ENCODE data around the gene TDRD3. TPM values are rescaled to one million over a fixed set of nuclear protein-coding genes. Genes with fewer than 3 reads are reported as not detected.

The TDRD3 gene
- total RNA-seq, 2 donors from 2014 or later, result 34.5 to 45.4 TPM

DNA sequence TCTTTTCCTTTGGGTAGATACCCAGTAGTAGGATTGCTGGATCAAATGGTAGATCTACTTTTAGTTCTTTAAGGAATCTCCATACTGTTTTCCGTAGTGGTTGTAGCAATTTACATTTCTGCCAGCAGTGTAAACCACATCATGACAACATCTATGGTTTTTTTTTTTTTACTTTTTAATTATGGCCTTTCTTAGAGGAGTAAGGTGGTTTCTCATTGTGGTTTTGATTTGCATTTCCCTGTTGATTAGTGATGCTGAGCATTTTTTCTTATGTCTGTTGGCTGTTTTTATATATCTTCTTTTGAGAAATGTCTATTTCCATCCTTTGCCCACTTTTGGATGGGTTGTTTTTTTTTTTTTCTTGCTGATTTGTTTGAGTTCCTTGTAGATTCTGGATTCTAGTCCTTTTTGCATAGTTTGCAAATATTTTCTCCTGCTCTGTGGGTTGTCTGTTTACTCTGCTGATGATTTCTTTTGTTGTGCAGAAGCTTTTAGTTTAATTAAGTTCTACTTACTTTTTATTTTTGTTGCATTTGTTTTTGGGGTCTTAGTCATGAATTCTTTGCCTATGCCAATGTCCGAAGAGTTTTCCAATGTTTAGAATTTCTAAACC, 38.8 kb downstream of the TDRD3 start:
- ATAC-seq, result no peak
- no peak for DNase-seq
- intact Hi-C loops (cut with DNase I), result no loop called here

DNA sequence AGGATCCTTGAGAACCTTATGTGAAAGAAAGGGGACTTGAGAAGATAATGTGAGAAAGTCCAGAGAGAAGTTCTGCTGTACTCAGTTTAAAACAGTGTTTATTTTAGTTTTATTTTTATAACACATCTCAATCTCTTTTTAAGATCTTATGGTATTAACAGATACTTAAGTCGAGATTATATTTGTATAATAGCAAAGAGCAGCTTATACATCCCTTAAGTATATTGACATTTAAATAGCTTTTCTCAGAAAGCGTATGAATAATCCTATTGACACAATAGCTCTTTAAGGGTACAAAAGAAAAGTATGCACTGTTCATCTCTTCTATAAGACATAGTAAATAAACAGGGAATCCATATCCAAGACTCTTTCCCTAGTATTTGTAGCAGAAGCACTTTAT, 42.2 kb downstream of the TDRD3 start:
- intact Hi-C loops (cut with DNase I), result no loop called here
- ATAC-seq, result no peak
- no peak for DNase-seq

DNA sequence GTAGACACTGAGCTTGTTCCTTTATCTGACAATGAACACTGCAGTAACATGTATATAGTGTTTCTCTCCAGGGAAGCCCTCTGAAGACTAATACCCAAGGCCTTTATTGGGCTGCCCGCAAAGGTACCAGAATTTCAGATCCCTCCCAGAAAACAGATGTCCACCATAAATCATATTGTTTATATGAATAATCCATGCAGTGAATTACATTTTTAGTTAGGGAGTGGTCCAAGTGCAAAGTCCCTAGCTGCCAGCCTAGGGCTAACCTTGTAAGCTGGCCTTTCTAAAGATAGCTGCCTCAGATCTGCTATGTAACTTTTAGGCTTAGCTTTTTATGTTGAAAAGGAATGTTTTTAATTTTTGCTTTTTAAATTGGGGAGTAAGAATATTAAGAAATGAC, 44.7 kb downstream of the TDRD3 start:
- ATAC-seq, result no peak
- intact Hi-C loops (cut with DNase I), result no loop called here
- no peak for DNase-seq

DNA sequence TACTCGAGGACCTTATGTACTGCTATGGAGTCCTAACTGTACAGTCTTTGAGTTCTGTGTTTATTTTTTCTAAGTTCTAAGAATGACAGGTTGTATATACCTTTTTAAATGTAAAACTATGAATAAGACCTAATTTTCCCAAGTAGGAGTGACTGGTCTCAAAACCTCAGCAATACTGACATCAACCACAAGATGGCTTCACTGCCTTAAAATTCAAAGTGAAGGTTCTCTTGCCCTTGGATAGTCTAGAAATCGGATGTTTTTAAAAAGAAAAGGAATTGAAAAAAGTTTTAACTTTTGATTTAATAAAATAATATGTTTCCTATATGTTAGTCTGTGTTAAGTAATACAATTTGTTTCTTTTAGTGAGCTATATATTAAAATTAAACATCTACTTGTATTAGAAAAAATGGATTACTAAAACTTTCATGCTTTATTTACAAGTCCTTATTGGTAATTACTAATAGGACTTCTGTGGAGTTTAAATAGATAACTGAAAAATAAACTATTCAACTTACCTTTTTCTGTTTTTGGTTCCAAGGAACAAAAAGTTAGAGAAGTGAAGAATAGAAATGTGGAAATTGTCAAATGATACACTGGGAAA, 52.0 kb downstream of the TDRD3 start:
- intact Hi-C loops (cut with DNase I), result no loop called here
- ATAC-seq (peak in 1 of 2 donors; percentile 36), DNase-seq (no peak)

DNA sequence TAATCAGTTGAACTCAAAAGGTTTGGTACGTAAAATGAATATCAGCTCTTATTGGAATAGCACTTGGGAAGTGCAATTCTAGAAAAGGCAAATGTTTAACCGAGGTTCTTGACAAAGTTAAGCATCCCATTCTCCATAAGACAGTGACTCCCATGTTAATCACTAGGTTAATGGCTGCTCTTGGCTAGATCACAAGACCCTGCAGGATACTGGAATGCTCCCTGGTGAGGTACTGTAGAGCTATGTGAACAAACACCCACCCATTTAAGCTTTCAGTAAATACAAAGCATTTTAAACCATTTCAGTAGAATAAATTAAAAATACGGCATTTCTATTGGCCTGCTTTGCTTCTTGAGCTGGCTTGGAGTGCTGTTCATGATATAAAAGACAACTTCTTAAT, 56.5 kb downstream of the TDRD3 start:
- DNase-seq, result no peak
- intact Hi-C loops (cut with DNase I), result no loop called here
- no peak for ATAC-seq

- ATAC-seq, result no peak
- intact Hi-C loops (cut with DNase I), result no loop called here
- no peak for DNase-seq
Observed at GRCh38 chr13:60454425-60454824, 57.4 kb downstream of the TDRD3 start.

DNA sequence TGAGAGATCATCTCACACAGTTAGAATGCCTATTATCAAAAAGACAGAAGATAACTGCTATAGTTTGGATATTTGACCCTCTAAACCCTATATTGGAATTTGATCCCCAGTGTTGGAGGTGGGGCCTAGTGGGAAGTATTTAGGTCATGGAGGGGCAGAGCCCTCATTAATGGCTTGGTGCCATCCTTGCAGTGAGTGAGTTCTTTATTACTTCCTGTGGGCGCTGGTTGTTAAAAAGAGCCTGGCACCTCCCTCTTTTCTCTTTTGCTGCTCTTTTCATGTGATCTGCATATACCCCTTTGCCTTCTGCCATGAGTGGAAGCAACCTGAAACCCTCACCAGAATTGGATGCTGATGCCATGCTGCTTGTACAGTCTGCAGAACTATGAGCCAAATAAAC, 66.8 kb downstream of the TDRD3 start:
- intact Hi-C loops (cut with DNase I), result no loop called here
- ATAC-seq (no peak), DNase-seq (no peak)

DNA sequence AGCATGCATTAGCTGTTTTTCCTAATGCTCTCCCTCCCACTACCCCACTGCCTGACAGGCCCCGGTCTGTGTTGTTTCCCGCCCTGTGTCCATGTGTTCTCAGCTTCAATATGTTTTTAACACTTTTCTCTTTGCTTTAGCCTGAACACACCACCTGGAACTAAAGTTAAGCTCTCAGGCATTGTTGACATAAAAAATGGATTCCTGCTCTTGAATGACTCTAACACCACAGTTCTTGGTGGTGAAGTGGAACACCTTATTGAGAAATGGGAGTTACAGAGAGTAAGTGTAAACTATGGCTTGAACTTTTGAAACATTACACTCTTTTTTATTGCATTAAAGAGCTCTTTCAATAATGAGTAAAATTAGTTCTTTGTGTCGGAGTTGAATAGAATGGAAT, 70.1 kb downstream of the TDRD3 start:
- intact Hi-C loops (cut with DNase I), result no loop called here
- ATAC-seq, result no peak

DNA sequence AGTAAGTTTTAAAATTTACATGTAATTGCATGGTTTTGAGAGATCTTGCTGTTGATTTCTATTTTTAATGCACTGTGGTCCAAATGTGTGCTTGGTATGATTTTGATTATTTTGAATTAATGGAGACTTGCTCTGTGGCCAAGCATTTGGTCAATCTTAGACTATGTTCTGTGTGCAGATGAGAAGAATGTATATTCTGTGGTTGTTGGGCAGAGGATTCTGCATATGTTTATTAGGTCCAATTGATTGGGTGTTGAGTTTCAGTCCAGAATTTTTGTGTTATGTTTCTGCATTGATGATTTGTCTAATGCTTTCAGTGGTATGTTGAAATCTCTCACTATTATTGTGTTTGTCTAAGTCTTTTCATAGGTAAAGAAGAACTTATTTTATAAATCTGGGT, 82.3 kb downstream of the TDRD3 start:
- ATAC-seq, result no peak
- no peak for DNase-seq
- intact Hi-C loops (cut with DNase I), result no loop called here

More for the DNA sequence above, 70.1 kb downstream of the TDRD3 start:
- DNase-seq, result no peak

DNA sequence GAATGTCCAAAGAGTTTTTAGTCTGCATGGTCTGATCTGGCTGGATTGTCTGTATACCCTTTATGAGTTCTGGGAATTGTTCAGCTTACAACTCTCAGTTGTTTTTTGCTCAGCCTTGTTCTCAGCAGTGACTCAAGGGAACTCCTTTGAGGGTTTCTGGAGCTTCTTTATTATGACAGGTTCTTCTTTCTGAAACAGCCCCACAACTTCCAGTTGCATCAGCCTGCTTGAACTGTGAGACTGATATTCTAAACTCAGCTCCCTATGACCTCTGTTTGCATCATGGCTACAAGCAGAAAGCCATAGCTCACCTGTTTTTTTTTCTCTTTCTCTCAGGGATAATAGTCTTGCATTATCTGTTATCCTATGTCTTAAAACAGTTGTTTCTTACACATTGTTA, 85.0 kb downstream of the TDRD3 start:
- no peak for DNase-seq
- no peak for ATAC-seq
- intact Hi-C loops (cut with DNase I), result no loop called here

GRCh38 chr13:60484865-60485264, 87.8 kb downstream of the TDRD3 start:
- ATAC-seq, result no peak
- no peak for DNase-seq

GRCh38 chr13:60491531-60491930, 94.5 kb downstream of the TDRD3 start:
- DNase-seq (no peak), ATAC-seq (no peak)
- intact Hi-C loops (cut with DNase I), result no loop called here

More at GRCh38 chr13:60484865-60485264, 87.8 kb downstream of the TDRD3 start:
- intact Hi-C loops (cut with DNase I), result no loop called here

DNA sequence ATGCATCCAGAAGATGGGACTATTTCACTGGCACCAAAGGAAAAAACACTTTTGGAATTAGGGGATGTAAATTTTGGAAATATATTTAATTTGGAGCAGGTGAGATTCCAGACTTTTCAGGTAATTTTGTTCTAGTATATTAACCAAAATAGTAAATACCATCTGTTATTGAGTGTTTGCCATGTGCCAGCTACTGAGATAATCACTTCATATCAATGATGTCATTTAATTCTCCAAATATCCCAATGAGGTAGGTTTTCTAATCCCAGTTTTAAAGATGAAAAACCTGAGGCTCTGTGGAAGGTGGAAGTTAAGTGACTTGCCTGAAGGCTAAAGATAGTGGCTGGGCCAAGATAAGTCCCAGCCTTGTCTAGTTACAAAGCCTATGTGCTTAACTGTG, 95.2 kb downstream of the TDRD3 start:
- intact Hi-C loops (cut with DNase I), result no loop called here
- ATAC-seq, result no peak
- no peak for DNase-seq

DNA sequence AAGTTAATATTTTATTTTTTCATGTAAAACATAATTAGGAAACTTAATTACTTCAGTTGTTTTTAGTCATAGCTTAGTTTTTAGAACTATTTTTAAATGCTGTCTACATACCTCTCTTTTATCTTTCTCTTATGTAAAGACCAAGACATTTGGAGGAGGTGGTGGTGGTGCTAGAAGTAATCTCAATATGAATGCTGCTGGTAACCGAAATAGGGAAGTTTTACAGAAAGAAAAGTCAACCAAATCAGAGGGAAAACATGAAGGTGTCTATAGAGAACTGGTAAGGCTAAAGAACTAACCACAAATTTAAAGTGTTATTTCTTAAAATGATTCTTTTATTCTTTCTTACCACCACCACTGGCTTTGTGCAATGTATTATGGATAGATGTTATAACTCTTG, 97.3 kb downstream of the TDRD3 start:
- DNase-seq (no peak), ATAC-seq (no peak)
- intact Hi-C loops (cut with DNase I), result no loop called here

DNA sequence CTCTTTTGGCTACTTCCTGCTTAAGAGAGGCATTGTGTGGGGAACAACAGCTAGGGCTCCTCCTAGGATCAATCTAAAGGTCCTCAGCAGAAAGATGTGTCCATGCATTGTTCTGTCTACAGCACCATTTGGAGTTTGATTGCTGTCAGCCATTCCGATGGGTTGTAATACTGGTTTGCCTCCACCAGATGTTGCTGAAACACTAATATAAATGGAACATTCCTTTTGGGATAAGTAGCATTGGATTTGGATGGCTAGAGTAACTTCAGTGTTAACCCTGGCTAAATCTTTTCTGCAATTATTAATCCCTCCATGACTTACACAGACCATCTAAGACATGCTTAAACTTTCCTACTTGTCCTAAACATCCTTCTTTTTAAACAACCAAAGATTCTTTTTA, 104.2 kb downstream of the TDRD3 start:
- no peak for ATAC-seq
- intact Hi-C loops (cut with DNase I), result no loop called here
- DNase-seq, result no peak

DNA sequence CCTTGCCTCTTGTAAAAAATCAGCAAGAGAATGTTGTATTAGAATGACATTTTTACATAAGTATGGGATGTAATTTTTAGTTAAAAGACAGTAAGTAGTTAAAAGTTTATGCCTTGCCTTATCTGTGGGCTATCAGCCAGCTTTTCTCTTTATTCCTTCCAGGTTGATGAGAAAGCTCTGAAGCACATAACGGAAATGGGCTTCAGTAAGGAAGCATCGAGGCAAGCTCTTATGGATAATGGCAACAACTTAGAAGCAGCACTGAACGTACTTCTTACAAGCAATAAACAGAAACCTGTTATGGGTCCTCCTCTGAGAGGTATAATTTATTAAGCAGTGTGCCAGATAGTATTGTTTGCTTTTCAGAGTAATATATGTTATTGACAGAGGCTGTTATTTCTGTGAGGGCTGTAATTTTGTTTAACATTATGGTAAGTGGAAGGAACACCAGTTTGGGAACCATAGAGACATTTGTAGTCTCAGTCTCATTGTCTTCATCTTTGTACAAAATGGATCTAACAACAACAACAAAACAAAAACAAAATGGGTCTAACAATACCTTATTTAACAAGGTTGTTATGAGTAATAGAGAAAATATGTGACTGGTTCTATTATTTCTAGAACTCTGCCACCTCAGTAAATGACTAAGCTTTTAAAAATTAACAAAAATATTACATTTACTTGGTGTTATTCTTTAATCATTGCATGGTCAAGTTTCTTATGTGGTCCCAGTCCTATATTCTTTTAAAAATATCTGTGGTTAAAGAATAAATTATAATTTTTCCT, 112.8 kb downstream of the TDRD3 start:
- intact Hi-C loops (cut with DNase I), result no loop called here

DNA sequence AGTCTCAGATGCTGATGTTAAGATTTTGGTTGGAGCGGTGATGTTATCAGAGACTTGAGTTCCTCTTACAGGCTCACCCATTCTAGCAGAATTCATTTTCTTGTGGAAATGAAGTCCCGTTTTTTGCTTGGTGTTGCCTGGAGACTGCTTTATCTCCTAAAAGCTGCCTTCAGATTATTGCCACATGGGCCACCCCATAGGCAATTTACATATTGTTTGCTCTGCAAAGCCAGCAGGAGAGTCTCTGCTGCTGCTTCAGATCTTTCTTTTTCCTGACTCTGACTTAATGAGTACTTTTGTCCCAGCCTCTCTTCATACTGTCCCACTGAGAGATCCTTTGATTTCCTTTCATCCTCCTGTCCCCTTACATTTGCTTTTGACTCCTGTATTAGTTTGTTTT, 114.6 kb downstream of the TDRD3 start:
- intact Hi-C loops (cut with DNase I), result no loop called here
- no peak for ATAC-seq
- no peak for DNase-seq

More for the DNA sequence above, 112.8 kb downstream of the TDRD3 start:
- ATAC-seq (no peak), DNase-seq (no peak)

DNA sequence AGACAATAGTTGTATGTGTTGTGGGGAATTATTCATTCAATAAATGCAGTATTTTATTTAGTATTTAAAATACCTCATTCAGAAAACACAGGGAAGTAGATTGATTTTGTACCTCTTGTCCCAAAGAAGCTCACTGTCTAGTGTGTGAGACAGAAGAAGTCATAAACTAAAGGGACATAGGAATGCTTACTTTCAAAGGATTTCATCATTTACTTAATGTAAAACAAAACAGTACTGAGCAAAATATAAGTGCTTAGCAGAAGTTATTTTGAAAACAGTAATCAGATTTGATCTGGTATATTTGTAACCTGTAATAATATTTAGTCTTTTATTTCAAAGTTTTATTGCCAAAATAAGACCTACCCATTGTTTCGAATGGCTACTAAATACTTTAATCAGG, 117.9 kb downstream of the TDRD3 start:
- intact Hi-C loops (cut with DNase I), result no loop called here
- no peak for ATAC-seq
- no peak for DNase-seq

DNA sequence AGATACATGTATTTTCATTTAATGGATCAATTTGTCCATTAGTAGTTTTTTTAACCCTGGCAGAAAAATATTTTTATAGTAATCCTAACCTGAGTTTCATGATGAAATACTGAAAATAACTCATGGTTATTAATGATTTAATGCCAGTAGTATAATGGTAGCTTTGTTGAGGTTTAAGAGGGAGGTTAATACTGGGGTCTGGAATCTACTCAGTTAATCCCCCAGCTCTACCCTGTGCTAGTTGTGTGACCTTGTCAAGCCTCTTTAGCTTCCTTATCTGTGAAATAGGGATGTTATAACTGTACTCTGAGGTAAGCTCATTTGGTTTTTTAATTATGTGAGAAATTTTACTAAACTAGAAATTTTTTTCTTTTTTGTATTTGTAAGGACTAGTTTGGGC, 122.5 kb downstream of the TDRD3 start:
- no peak for DNase-seq
- no peak for ATAC-seq
- intact Hi-C loops (cut with DNase I), result no loop called here

- DNase-seq (no peak), ATAC-seq (no peak)
- intact Hi-C loops (cut with DNase I), result no loop called here
Observed at GRCh38 chr13:60520902-60521569, 124.0 kb downstream of the TDRD3 start.

Data from left cardiac atrium (tissue), 4 donors.